ENCODE results near the gene DNPEP. TPM values are rescaled to one million over a fixed set of nuclear protein-coding genes. Genes with fewer than 3 reads are reported as not detected.
"Not testable (repeated sequence)": the region's sequence is repeated elsewhere in the genome, so short reads cannot be mapped to it uniquely, and the experiment has no call there.

Gene DNPEP
- total RNA-seq, 1 experiment from 2014 or later = 67.4 TPM

DNA sequence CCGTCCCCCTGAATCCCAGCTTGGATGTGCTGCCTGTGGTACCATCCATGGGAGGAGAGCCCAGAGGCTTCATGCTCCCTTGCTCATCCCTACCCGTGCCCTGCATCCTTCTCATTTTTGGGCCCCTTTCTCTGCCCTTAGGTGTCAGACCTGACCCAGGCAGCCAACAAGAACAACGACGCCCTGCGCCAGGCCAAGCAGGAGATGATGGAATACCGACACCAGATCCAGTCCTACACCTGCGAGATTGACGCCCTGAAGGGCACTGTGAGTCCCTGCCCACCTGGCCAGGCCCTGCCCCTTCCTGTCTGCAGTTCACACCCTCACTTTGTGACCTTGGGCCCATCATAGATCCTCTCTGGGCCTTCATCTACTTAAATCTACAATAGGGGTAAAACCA lies 33.0 kb upstream of the DNPEP start:
- DNase-seq (ENCODE audit: low spot score) = no peak
- in situ Hi-C loops (cut with HindIII; ENCODE audit: low sequenced_read_pairs) = no loop called here

DNA sequence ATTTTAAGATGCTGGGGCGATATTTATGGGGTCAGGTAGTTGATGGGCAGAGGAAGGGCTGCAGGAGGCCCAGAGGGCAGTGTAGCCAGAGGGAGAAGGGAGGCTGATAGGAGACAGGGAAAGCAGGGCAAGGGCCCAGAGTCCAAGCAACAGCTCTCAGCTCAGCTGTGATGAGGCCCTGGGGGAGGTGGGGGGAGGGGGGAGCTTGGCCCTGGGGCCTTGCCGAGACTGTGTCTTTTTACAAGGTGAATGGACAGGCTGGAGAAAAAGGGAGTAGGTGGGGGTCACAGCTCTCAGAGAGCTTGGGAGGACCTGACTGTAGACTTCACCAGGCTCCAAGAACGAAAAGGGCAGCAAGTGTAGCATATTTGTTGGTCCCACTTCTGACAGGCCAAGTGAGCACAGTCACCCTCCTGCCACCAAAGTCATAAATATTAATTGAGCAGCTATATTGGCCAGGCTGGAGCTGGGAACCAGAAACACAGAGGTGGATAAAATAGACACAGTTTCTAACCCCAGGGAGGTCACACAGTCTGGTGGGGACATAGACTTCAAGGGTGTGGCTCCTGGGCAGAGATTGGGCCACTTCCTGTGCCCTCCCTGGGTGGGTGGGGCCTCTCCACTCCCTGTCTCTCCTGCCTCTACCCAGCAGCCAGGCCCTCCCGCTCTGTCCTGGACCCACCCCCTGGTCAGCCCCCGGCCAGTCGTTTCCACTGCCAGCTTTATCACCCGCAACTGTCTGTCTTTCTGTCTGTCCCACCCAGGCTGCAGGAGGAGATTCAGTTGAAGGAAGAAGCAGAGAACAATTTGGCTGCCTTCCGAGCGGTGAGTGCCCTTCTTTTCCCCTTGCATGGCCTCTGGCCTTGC lies 31.9 kb upstream of the DNPEP start:
- no peak for DNase-seq (ENCODE audit: low spot score)
- in situ Hi-C loops (cut with HindIII; ENCODE audit: low sequenced_read_pairs) = no loop called here

DNA sequence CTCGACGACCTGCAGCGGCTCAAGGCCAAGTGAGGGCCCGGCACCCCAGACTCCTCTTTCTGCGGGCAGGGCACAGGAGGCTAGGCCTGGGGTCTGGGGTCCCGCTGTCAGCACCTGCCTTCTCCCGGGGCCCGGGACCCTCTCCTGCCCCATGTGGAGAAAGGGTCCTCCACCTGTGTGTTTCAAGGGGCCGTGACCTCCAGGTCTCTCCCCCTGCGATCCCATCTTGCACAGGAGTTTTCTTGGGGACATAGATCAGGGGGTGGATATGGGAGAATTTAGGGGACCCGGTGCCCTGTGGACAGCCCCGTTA lies 31.3 kb upstream of the DNPEP start:
- no peak for DNase-seq (ENCODE audit: low spot score)
- in situ Hi-C loops (cut with HindIII; ENCODE audit: low sequenced_read_pairs) = no loop called here

DNA sequence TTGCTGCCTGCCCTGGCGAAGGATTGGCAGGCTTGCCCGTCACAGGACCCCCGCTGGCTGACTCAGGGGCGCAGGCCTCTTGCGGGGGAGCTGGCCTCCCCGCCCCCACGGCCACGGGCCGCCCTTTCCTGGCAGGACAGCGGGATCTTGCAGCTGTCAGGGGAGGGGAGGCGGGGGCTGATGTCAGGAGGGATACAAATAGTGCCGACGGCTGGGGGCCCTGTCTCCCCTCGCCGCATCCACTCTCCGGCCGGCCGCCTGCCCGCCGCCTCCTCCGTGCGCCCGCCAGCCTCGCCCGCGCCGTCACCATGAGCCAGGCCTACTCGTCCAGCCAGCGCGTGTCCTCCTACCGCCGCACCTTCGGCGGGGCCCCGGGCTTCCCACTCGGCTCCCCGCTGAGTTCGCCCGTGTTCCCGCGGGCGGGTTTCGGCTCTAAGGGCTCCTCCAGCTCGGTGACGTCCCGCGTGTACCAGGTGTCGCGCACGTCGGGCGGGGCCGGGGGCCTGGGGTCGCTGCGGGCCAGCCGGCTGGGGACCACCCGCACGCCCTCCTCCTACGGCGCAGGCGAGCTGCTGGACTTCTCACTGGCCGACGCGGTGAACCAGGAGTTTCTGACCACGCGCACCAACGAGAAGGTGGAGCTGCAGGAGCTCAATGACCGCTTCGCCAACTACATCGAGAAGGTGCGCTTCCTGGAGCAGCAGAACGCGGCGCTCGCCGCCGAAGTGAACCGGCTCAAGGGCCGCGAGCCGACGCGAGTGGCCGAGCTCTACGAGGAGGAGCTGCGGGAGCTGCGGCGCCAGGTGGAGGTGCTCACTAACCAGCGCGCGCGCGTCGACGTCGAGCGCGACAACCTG lies 30.7 kb upstream of the DNPEP start, which contains the start of gene DES:
TSS of gene DES (plus strand) at position 223 of the 857 bp plus-strand sequence. CDS start at position 309, 86 bp downstream.
- in situ Hi-C loops (cut with HindIII; ENCODE audit: low sequenced_read_pairs) = no loop called here
- DNase-seq (ENCODE audit: low spot score) = no peak

DNA sequence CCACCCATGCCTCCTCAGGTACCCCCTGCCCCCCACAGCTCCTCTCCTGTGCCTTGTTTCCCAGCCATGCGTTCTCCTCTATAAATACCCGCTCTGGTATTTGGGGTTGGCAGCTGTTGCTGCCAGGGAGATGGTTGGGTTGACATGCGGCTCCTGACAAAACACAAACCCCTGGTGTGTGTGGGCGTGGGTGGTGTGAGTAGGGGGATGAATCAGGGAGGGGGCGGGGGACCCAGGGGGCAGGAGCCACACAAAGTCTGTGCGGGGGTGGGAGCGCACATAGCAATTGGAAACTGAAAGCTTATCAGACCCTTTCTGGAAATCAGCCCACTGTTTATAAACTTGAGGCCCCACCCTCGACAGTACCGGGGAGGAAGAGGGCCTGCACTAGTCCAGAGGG lies 29.7 kb upstream of the DNPEP start:
- DNase-seq (ENCODE audit: low spot score) = no peak
- in situ Hi-C loops (cut with HindIII; ENCODE audit: low sequenced_read_pairs) = no loop called here

DNA sequence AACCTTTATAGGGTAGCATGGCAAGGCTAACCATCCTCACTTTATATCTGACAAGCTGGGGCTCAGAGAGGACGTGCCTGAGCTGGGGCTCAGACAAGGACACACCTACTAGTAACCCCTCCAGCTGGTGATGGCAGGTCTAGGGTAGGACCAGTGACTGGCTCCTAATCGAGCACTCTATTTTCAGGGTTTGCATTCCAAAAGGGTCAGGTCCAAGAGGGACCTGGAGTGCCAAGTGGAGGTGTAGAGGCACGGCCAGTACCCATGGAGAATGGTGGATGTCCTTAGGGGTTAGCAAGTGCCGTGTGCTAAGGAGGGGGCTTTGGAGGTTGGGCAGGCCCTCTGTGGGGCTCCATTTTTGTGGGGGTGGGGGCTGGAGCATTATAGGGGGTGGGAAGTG lies 29.2 kb upstream of the DNPEP start:
- in situ Hi-C loops (cut with HindIII; ENCODE audit: low sequenced_read_pairs) = no loop called here

DNA sequence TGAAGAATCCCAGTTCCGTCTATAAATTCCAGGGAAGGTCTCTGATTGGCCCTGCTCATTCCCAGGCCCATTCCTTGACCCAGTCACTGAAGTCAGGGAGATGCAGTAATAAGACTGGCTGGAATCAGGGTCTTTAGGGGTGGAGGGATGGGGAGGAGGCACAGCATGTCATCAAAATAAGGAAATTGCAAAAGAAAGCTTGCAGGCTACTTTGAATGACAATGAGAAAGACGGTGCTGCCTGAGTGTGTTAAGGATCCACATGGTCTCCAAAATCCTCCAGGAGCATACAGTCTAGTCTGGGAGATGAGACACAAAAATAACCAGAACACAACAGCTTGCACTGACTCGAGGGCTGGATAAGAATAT lies 28.5 kb upstream of the DNPEP start:
- in situ Hi-C loops (cut with HindIII; ENCODE audit: low sequenced_read_pairs) = no loop called here
- DNase-seq (ENCODE audit: low spot score) = no peak

More for the DNA sequence above, 29.2 kb upstream of the DNPEP start:
- no peak for DNase-seq (ENCODE audit: low spot score)

DNA sequence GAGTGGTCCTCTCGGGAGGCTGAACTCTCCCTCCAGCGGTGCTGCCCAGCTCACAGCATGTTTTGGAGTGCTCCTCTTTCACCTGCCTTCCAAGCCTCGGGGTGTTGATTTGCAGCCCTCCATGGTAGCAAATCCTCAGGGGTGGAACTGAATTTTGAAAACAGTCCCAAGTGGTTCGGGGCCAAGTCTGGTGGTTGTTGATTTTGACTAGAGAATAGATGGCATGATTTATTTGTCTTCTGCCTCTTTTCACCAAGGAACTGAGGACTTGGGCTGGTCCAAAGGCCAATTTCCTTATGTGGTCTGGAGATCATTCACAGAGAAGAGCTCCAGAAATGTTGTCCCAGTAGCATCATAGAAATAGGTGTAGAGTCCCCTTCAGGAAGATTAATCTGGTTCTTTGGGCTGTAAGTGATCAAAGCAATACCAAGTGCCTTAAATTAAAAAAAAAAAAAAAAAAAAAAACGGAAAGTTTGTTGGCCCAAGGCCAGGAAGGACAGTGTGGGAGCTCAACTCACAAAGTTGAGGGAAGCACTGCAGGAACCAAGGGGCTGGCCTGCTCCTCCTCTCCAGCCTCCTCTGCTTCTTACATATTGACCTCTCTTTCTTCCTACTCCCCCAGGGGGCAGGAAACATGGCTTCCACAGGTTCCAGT lies 28.0 kb upstream of the DNPEP start:
- DNase-seq (ENCODE audit: low spot score) = no peak
- in situ Hi-C loops (cut with HindIII; ENCODE audit: low sequenced_read_pairs) = no loop called here

DNA sequence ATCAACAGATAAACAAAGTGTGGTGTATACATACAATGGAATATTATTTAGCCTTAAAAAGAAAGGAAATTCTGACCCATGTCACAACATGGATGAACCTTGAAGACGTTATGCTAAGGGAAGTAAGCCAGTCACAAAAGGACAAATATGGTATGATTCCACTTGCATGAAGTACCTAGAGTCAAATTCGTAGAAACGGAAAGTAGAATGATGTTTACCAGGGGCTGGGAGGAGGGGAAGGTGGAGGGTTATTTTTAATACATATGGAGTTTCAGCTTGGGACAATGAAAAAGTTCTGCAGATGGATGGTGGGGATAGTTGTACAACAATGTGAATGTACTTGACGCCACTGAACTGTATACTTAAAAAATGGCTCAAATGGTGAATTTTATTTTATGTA lies 27.1 kb upstream of the DNPEP start:
- no peak for DNase-seq (ENCODE audit: low spot score)
- in situ Hi-C loops (cut with HindIII; ENCODE audit: low sequenced_read_pairs) = no loop called here

DNA sequence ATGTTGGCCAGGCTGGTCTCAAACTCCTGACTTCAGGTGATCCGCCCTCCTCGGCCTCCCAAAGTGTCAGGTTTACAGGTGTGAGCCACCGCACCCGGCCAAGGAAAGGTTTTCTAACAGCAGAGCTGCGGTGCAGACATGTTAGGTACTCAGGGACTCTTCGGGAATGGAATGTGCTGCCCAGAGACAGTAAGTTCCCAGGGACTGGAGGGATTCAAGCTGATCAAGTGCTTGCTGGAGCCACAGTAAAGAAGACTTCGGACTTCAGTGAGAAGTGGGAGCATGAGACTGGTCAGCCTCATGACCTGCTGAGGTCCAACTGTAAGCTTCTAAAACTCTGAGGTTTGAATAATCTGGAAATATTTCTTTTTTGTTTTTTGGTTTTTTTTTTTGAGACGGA lies 22.7 kb upstream of the DNPEP start:
- no peak for DNase-seq (ENCODE audit: low spot score)
- in situ Hi-C loops (cut with HindIII; ENCODE audit: low sequenced_read_pairs) = no loop called here

DNA sequence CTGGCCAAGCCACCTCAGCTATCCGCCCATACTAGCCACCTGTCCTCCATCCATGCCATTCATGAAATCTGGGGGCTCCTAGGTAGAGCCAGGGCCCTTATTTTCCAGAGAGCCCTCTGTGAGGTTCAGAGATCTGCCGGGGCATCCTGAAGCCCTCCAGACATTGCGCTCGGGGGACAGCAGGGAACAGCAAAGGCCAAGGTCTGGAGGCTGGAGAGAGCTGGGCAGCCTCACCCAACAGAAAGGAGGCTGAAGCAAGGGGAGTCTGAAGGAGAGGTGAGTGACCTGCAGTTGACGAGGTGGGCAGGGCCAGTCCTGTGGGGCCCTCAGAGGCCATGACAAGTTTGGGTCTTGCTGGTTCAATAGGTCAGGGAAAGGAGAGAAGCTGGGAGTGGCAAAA lies 21.9 kb upstream of the DNPEP start:
- no peak for DNase-seq (ENCODE audit: low spot score)
- in situ Hi-C loops (cut with HindIII; ENCODE audit: low sequenced_read_pairs) = no loop called here

DNA sequence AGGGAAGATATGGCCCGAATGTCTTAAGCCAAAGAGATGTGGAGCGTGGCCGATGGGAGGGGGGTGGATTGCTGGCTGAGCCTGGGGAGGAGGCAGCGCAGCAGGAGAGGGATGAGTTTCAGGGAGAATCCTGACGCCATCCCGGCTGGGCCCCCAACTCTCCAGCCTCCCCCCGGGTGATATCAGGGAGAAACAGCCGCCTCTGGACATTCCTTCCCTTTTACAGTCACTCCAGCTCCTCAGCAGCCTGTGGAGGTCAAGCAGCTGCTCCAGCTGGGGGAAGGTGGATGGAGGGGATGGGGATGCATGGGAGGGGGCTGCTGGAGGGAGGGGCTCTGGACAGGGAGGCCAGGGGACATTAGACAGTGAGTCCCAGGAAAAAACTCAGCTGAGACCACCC lies 20.9 kb upstream of the DNPEP start:
- DNase-seq (ENCODE audit: low spot score) = no peak
- in situ Hi-C loops (cut with HindIII; ENCODE audit: low sequenced_read_pairs) = no loop called here

DNA sequence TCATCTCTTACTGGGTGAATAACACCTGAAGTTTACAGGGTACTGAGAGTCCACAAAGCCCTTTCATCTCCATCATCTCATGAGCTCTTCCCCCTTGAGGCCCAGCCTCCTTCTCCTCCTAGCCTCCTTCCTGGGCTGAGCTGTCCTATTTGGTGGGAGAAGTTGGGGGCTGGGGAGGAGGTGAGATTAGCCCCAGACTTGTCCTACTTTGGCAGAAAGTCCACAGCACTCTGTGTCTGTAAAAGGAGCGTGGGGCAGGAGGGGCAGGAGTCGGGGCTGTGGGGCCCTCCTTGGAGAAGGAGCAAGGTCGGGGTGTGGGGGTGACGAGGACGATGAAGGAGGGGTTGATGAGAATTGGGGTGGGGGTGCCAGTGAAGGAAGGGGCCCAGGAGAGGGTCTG lies 20.5 kb upstream of the DNPEP start:
- DNase-seq (ENCODE audit: low spot score) = no peak
- in situ Hi-C loops (cut with HindIII; ENCODE audit: low sequenced_read_pairs) = no loop called here

DNA sequence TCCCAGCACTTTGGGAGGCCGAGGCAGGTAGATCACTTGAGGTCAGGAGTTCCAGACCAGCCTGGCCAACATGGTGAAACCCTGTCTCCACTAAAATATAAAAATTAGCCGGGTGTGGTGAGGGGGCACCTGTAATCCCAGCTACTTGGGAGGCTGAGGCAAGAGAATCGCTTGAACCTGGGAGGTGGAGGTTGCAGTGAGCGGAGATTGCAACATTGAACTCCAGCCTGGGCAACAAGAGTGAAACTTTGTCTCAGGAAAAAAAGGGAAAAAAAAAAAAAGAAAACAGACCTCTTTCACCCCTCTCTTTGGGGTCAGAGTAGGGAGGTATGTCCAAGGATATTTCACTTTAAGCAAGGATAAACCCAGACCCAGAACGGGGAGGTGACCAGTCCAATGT lies 19.6 kb upstream of the DNPEP start:
- in situ Hi-C loops (cut with HindIII; ENCODE audit: low sequenced_read_pairs); DNase-seq (ENCODE audit: low spot score): not testable (repeated sequence)

DNA sequence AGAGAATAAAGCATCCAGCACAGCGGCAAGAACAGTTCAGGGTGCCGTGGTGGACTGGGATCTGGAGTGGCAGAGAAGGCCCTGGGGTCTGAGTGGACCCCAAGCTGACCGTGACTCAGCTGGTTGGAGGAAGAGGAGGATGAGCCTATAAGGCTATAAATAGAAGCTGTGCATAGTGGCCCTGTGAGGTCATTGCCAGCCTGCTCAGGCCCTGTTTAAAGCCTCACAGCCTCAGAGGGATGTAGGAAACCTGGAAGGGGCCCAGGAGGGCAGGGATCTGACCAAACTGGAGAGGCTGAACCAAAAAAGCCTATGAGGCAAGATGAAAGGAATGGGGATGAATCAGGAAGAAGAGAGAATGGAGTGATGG lies 19.1 kb upstream of the DNPEP start:
- in situ Hi-C loops (cut with HindIII; ENCODE audit: low sequenced_read_pairs) = no loop called here
- DNase-seq (ENCODE audit: low spot score) = no peak

DNA sequence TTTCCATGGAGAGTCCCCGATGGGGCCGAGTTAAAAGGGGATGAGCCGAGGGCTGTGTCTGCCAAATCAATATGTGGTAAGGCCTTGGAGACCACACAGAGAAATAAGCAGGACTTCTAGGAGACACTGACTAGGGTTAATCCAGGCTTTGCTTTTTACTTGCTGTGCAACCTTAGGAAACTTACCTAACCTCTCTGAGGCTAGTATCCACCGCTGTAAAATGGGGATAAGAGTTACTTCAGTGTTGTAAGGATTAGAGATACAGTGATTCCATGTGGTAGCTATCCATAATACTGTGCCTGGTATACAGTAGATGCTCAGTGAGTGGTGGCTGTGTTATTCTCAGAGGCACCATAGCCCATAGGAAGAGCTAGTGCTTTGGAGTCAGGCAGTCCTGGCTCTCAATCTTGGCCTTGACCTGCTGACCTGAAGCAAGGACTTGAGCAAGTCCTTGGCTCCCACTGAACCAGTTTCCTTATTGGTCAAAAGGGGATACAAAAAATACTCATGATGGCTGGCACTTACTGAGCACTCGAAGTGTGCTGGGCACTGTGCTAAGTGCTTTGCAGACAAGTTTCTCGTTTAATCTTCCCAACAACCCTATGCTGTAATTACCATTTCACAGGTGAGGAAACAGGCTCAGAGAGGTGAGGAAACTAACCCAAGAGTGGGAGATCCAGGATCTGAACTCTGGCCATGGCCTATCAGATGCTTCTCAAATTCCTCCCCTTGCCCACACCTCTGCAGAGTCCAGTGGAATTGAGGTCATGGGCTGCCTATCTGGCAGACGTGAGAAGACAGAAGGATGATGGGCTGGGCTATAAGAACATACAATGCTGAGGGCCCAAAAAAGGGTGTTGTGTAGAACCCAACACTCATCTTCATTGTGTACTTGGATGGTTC lies 18.5 kb upstream of the DNPEP start:
- DNase-seq (ENCODE audit: low spot score) = no peak
- in situ Hi-C loops (cut with HindIII; ENCODE audit: low sequenced_read_pairs) = no loop called here

DNA sequence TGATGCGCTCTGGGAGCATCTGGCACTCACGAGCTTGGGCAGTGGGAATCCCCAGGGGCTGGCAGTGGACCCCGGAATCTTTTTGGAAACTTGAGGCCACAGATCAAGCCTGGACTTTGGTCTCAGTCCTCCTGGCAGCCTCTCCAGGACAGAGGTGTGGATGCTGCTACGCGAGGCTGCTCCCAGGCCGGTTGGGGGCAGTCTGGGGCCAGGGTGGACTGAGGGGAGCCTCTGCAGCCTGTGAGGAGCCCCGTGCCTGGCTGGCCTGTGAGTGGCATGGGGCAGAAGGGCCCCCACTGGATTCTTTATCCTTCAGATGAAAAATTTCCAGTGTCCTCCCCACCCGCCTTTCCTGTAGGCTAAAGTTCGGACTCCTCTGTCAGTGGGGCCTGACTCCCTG lies 17.7 kb upstream of the DNPEP start:
- in situ Hi-C loops (cut with HindIII; ENCODE audit: low sequenced_read_pairs) = no loop called here
- no peak for DNase-seq (ENCODE audit: low spot score)

DNA sequence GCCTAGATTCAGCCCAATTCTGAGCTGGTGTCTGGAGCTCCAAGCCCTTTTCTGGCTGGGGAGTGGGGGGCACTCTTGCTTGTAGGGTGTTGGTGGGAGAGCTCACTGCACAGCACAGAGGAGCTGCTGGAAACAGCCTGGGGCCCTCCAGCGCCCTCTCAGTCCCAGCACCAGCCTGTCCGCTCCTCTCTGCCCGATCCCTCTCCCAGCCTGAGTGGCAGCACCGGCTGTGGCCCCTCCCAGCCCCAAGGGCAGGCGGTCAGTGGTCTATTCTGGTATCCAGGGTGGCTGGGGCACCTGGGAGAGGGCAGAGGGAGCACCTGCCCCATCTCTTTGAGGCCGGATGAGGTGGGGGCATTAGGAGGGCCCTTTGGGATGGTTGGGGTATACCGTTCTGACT lies 17.2 kb upstream of the DNPEP start:
- in situ Hi-C loops (cut with HindIII; ENCODE audit: low sequenced_read_pairs) = no loop called here

DNA sequence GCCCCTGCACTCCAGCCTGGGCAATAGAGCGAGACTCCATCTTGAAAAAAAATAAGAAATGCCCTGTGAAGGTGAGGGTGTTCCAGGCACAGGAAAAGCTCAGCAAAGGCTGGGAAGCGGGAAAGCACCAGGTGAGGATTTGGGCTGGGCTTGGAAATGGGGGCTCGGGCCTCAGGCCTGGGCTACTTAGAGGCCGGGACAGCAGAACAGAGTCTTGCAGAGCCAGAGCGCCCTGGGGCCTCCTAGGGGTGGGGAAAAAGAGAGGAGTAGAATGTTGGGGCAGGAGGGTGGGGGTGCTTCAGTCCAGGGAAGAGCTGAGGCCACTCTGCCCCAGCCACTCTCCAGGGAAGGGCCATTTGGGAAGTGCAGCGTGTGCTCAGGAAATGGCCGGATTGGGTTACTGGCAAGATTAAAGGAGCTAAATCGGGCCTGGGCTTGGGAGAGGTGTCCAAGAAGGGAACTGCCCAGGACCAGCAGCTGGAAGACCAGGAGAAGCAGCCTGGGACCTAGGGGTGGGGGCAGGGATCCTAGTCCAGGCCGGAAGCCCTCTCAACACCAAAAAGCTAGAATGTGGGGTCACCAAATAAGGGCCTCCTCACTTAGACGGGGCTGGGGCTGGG lies 16.7 kb upstream of the DNPEP start:
- in situ Hi-C loops (cut with HindIII; ENCODE audit: low sequenced_read_pairs) = no loop called here
- no peak for DNase-seq (ENCODE audit: low spot score)

More for the DNA sequence above, 17.2 kb upstream of the DNPEP start:
- no peak for DNase-seq (ENCODE audit: low spot score)
